Lung (tissue), 12 donors: ENCODE data around the gene CTXN1. TPM values are rescaled to one million over a fixed set of nuclear protein-coding genes. Genes with fewer than 3 reads are reported as not detected.

Experiments used
- ATAC-seq: fragments of 200-7000 bp; cut with Tn5 transposase; one replicate; pipeline ENCODE4 v1.9.1; 2020; ENCODE audit warnings: moderate number of reproducible peaks; ENCODE audit not compliant: insufficient read depth, low FRiP score
- DNase-seq, 3 donors: peaks; one replicate each; pipeline ENCODE4 v3.0.0-alpha.2; 2013 to 2017
- H3K27ac ChIP-seq, 2 donors: one replicate each; pipeline ENCODE4 v1.5.1; 2013; ENCODE audit warnings: mild to moderate bottlenecking in 2 of 2, moderate library complexity in 2 of 2, control low read depth in 1 of 2, inconsistent platforms in 1 of 2, low read depth in 1 of 2, low read length in 1 of 2
- H3K27me3 ChIP-seq, 3 donors: one replicate each; pipeline ENCODE4 v1.5.1; 2013; ENCODE audit warnings: low read length in 2 of 3; ENCODE audit not compliant: control insufficient read depth in 3 of 3, insufficient read depth in 3 of 3
- H3K36me3 ChIP-seq, 4 donors: one replicate each; pipeline ENCODE4 v1.5.1; 2013; ENCODE audit warnings: low read length in 4 of 4, mild to moderate bottlenecking in 1 of 4, moderate library complexity in 1 of 4; ENCODE audit not compliant: control insufficient read depth in 4 of 4, insufficient read depth in 4 of 4
- H3K4me1 ChIP-seq, 5 donors: one replicate each; pipeline ENCODE4 v1.5.1; 2013; ENCODE audit warnings: low read length in 5 of 5, mild to moderate bottlenecking in 2 of 5, moderate library complexity in 1 of 5; ENCODE audit not compliant: control insufficient read depth in 5 of 5, insufficient read depth in 5 of 5
- H3K4me3 ChIP-seq: one replicate; pipeline ENCODE4 v1.5.1; 2013; ENCODE audit warnings: mild to moderate bottlenecking, control low read depth, moderate library complexity
- H3K9ac ChIP-seq, 2 donors: one replicate each; pipeline ENCODE4 v1.5.1; 2013; ENCODE audit warnings: low read length in 2 of 2, control low read depth in 1 of 2; ENCODE audit not compliant: insufficient read depth in 1 of 2
- H3K9me3 ChIP-seq, 4 donors: one replicate each; pipeline ENCODE4 v1.5.1; 2013; ENCODE audit warnings: low read length in 3 of 4, mild to moderate bottlenecking in 1 of 4, moderate library complexity in 1 of 4; ENCODE audit not compliant: control insufficient read depth in 4 of 4, insufficient read depth in 3 of 4
- CTCF ChIP-seq: IDR thresholded peaks from 2 replicates; pipeline ENCODE4 v1.5.1; 2012; ENCODE audit warnings: mild to moderate bottlenecking; ENCODE audit errors: control extremely low read depth, extremely low read depth
- WGBS, 2 donors: extraction: QIAGEN DNeasy Blood & Tissue Kit; methylation state at CpG; one replicate each; pipeline ENCODE4 v1.1.7; 2013; 5-methylcytosine and 5-hydroxymethylcytosine counted together
- polyA plus RNA-seq, 2 donors: library from polyadenylated mRNA; stranded (reverse); fragments of 200-250 nt; gene quantifications; one replicate each; pipeline ENCODE4 v1.2.1, GENCODE V29; 2013
- total RNA-seq, 2 donors: library from RNA; depleted of rRNA in 1 of 2; stranded (reverse); fragments of >200 nt in 1 of 2; gene quantifications; one replicate each; pipeline ENCODE4 v1.2.1, GENCODE V29; 2014 to 2021
- donor health status: control.
- donor health status: control.
- donor health status: Bipolar disorder and iron deficiency.
- donor health status: healthy.
- donor health status: DM: yes; HTN: yes; CAD: no.

CTXN1 gene
- total and polyA plus RNA-seq, 4 donors: 4.3 to 25.9 (median 6.9) TPM

GRCh38 chr19:7883105-7883504 lies 42.8 kb downstream of the CTXN1 start:
- Histone ChIP-seq H3K36me3 (no peaks in the 10 kb centered on the region), H3K4me3 (no peak overlapping the region), H3K9me3 (peaks cover 0 to 2% (median 0%) of the 10 kb centered on the region in 4 donors), H3K27ac (no peak overlapping the region), H3K4me1 (no peaks in the 10 kb centered on the region), H3K27me3 (no peaks in the 10 kb centered on the region), H3K9ac (no peak overlapping the region)
- DNase-seq: no peak
- no peak for ATAC-seq
- 83 to 90% methylated on average over 4 of the region's 4 CpGs for WGBS, 2 donors
- TF ChIP-seq CTCF: no peak

- no peaks in the 10 kb centered on the region for H3K36me3 ChIP-seq
- peaks cover 0 to 2% (median 0%) of the 10 kb centered on the region in 4 donors for H3K9me3 ChIP-seq
- no peak overlapping the region for H3K9ac ChIP-seq
- H3K4me1 ChIP-seq: no peaks in the 10 kb centered on the region
- WGBS, 2 donors: 91 to 94% methylated on average over 3 of the region's 3 CpGs
- no peaks in the 10 kb centered on the region for H3K27me3 ChIP-seq
- no peak overlapping the region for H3K4me3 ChIP-seq
- no peak for TF ChIP-seq CTCF
- ATAC-seq (no peak), DNase-seq (no peak)
- no peak overlapping the region for H3K27ac ChIP-seq
Measured at GRCh38 chr19:7881910-7882309, 44.0 kb downstream of the CTXN1 start.

GRCh38 chr19:7879836-7880235 lies 46.1 kb downstream of the CTXN1 start:
- Histone ChIP-seq H3K9me3 (peaks cover 0 to 2% (median 0%) of the 10 kb centered on the region in 4 donors), H3K36me3 (no peaks in the 10 kb centered on the region), H3K4me3 (no peak overlapping the region), H3K4me1 (no peaks in the 10 kb centered on the region), H3K27ac (no peak overlapping the region), H3K9ac (no peak overlapping the region), H3K27me3 (peaks cover 0 to 2% (median 2%) of the 10 kb centered on the region in 3 donors)
- no peak for ATAC-seq
- TF ChIP-seq CTCF: no peak
- no peak for DNase-seq
- 86 to 92% methylated on average over 19 of the region's 19 CpGs for WGBS, 2 donors
